ENCODE results near the gene STARD8.
"Not testable (repeated sequence)": the region's sequence is repeated elsewhere in the genome, so short reads cannot be mapped to it uniquely, and the experiment has no call there.

STARD8 gene, protein sequence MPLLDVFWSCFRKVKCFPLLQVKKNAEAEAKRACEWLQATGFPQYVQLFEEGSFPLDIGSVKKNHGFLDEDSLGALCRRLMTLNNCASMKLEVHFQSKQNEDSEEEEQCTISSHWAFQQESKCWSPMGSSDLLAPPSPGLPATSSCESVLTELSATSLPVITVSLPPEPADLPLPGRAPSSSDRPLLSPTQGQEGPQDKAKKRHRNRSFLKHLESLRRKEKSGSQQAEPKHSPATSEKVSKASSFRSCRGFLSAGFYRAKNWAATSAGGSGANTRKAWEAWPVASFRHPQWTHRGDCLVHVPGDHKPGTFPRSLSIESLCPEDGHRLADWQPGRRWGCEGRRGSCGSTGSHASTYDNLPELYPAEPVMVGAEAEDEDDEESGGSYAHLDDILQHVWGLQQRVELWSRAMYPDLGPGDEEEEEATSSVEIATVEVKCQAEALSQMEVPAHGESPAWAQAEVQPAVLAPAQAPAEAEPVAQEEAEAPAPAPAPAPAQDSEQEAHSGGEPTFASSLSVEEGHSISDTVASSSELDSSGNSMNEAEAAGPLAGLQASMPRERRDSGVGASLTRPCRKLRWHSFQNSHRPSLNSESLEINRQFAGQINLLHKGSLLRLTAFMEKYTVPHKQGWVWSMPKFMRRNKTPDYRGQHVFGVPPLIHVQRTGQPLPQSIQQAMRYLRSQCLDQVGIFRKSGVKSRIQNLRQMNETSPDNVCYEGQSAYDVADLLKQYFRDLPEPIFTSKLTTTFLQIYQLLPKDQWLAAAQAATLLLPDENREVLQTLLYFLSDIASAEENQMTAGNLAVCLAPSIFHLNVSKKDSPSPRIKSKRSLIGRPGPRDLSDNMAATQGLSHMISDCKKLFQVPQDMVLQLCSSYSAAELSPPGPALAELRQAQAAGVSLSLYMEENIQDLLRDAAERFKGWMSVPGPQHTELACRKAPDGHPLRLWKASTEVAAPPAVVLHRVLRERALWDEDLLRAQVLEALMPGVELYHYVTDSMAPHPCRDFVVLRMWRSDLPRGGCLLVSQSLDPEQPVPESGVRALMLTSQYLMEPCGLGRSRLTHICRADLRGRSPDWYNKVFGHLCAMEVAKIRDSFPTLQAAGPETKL

DNA sequence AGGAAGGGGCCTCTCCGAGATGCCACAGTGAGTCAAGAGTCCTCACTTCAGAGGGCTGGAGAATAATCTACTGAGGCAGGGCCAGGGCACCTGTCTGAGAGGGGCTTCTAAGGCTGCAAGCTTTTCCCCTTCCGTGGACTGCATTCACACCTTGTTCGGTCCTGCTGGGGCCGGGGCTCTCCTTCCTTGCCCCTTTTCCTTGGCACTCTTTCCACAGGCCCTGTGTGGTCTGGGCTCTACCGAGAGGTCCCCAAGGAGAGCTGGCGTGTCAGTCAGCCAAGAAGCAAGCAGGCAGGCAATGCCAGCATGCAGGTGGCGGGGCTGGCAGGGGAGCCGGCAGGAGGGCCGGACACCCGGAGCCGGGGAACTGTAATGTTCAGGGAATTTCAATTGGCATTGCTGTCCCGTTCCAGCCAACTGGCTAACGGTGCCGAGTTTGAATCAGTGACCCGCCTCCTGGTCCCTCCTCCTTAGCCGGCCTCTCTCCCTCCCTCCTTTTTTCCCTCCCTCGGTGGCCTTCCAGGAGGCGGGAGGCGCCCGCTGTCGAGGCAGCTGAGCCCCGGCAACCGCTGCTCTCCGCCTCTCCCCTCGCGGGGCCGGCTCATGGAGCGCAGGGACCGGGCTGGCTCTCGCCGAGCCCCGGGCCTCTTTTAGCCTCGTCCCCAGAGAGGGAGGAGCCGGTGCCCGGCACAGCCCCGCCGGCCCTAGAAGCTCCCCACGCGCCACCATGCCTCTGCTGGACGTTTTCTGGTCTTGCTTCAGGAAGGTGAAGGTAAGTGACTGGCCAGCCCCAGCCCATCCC lies at the start of gene STARD8:
Gene STARD8 (plus strand): TSS at position 511 of the 802 bp plus-strand sequence. CDS start 217 bp downstream, at position 728.
- FAIRE-seq, result no peak
- no peak for DNase-seq (ENCODE audit: insufficient read length, low spot score)

DNA sequence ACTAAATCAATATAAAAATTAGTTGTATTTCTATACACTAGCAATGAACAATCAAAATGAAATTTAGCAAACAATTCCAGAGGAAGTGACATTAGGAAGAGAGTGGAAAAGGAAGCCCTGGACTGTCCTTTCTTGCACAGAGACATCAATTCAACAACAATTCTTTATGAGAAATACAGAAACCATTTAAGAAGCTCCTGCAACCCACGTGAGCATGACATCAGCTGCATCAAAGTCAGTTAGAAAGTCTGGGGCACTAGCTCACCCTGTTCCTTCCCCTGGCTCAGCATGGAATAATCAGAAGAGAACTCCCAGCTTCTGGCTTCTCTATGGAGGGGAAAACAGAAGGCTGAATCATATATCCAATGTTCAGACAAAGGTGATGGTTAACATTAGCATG lies 48.6 kb upstream of the STARD8 start:
- DNase-seq (ENCODE audit: insufficient read length, low spot score), result no peak
- no peak for FAIRE-seq

DNA sequence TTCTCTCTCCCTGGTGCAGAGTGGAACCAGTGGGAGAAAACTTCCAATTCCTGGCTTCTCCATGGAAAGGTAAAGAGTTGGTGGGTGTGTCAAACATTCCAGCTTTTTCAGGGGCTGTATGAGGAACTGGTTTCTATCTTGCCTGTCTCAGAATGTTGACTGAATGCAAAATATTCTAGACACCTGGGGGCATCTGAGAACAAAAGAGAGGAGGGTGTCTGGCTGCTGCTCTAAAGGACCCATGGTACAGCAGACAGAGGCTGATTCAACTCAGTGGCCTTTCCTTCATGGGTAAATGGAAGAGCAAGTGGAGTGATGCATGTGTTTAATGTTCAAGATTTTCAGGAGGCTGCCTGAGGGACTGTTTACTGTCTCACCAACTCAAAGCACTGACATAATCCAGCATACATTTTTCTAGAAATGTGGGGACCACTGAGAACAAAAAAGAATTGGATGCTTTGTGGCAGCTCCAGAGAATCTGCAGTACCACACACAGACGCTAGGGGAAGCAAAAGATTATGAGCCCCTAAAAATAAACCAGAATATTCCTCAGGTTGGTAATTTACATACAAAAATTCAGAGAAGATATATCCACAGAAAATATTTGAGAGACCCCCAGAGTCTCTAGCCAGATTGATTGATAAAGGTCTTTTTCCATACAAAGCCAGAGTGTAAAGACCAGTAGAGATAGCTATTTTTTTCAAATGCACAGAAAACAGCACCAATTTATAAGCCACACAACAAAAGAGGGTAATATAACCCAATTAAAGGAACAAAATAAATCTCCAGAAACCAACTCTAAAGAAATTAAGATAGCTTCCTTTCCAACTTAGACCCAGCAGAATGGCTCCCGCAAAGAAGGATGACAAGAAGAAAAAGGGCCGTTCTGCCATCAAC lies 48.0 kb upstream of the STARD8 start:
- DNase-seq (ENCODE audit: insufficient read length, low spot score), result no peak
- FAIRE-seq, result no peak

DNA sequence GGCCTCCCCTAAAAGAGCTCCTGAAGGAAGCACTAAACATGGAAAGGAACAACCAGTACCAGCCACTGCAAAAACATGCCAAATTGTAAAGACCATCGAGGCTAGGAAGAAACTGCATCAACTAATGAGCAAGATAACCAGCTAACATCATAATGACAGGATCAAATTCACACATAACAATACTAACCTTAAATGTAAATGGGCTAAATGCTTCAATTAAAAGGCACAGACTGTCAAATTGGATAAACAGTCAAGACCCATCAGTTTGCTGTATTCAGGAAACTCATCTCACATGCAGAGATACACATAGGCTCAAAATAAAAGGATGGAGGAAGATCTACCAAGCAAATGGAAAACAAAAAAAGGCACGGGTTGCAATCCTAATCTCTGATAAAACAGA lies 43.2 kb upstream of the STARD8 start:
- FAIRE-seq; DNase-seq (ENCODE audit: insufficient read length, low spot score): not testable (repeated sequence)

DNA sequence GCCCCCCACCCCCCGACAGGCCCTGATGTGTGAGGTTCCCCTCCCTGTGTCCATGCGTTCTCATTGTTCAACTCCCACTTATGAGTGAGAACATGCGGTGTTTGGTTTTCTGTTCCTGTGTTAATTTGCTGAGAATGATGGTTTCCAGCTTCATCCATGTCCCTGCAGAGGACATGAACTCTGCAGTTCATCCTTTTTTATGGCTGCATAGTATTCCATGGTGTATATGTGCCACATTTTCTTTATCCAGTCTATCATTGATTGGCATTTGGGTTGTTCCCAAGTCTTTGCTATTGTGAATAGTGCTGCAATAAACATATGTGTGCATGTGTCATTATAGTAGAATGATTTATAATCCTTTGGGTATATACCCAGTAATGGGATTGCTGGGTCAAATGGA lies 32.7 kb upstream of the STARD8 start:
- not testable (repeated sequence) for DNase-seq (ENCODE audit: insufficient read length, low spot score); FAIRE-seq

DNA sequence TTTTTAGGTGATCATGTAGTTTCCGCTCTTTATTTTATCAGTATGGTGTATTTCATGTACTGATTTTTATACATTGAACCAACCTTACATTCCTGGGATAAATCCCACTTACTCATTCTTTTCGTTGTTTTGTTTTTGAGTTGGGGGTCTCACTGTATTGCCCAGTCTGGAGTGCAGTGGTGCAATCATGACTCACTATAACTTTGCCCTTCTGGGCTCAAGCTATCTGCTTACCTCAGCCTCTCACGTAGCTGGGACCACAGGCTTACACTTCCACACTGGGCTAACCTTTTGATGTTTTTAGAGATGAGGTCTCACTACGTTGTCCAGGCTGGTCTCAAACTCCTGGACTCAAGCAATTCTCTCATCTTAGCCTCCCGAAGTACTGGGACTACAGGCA lies 19.5 kb upstream of the STARD8 start:
- FAIRE-seq (no peak), DNase-seq (ENCODE audit: insufficient read length, low spot score) (no peak)

DNA sequence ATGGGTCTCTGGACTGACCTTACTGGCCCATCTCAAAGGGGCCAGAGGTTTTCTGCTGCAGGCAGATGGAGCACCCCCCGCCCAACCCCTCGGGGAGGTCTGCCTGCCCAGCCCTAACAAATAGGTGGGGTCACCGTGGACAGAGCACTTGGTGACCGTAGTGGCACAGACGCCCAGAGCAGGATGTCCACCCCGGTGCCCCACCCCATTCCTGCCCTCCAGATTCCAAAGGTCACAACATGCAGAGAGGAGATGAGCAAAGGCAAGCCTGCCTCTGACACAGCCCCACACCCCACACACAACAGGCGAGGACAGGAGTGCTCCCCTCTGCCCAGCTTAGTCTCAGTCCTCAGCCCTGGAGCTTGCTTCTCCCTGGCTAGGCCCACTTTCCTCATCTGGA lies 17.5 kb upstream of the STARD8 start:
- FAIRE-seq; DNase-seq (ENCODE audit: insufficient read length, low spot score): not testable (repeated sequence)

DNA sequence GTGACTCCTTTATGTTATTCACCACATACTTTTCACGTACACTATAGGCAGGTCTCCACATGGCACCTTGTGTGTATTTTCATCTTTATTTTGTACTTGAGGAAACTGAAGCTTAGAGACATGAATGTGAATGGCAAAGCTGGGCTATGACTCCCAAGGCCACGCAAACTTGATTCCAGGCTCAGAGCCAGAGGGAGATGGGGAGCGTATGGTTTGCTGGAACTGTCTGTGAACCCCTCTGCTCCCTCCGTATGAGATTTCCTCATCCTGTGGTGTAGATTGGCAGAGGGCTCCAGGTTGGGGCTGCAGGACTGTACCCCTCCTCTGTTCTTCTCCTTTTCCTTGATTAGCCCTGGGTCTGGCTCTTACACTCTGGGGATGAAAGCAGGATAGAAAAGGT lies 16.1 kb upstream of the STARD8 start:
- no peak for FAIRE-seq

DNA sequence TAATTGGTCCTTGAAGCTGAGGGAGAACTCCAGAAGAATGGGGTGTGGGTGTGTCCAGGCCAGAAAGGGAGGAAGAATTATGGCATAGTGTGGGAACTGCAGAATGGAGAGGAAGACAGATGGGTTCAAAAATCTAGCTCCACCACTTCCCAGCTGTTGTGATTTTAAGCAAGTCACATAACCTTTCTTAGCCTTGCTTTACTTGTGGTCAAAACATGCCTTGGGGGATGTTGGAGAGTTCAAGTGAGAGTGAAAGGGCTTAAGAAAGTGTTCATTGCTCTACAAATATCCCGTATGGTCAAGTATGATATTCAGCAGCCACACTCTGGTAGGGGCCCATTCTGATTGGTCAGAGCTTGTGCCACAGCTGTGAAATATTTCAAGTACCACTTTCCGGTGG lies 15.0 kb upstream of the STARD8 start:
- FAIRE-seq, result no peak
- no peak for DNase-seq (ENCODE audit: insufficient read length, low spot score)

More for the DNA sequence above, 16.1 kb upstream of the STARD8 start:
- DNase-seq (ENCODE audit: insufficient read length, low spot score), result no peak

DNA sequence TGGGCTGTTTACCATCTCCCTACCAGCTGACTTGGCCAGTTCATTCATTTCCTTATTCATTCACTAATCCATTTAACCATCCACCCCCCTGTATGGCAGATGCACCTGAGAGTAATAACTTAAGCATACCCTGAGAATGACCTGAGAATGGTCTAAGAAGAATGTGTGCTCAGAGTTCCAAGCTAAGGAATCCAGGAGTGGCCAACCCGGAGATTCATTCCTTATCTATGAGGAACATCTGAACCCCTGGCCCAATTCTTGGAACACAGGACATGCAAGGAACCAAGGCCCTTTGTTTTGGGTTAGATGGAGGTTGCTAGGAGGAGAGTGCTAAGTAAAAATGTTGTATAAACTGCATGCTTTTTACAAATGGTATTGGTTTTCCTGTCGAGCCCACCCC lies 13.5 kb upstream of the STARD8 start:
- FAIRE-seq, result no peak
- no peak for DNase-seq (ENCODE audit: insufficient read length, low spot score)

DNA sequence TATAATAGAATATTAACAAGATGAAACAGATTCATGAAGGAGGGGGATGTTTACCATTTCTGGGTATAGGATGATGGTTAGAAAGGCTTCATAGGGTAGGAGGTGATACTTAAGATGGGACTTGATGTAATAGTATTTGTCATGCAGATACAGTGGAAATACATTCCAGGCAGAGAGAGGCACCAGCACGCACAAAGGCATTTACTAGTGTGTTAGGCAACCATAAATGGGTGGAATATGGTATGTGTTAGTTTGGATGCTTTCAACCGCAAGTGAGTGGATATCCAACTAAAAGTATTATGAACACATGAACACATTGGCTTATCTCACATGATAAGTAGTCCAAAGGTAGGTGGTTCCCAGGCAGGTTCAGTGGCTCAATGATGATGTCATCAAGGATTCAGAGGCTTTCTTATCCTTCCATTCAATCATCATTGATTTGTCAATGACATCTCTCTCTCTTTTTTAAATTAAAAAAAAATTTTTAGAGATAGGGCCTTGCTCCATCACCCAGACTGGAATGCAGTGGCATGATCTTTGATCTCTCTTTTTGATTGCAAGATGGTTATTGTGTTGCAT lies 12.7 kb upstream of the STARD8 start:
- no peak for FAIRE-seq
- DNase-seq (ENCODE audit: insufficient read length, low spot score), result no peak

DNA sequence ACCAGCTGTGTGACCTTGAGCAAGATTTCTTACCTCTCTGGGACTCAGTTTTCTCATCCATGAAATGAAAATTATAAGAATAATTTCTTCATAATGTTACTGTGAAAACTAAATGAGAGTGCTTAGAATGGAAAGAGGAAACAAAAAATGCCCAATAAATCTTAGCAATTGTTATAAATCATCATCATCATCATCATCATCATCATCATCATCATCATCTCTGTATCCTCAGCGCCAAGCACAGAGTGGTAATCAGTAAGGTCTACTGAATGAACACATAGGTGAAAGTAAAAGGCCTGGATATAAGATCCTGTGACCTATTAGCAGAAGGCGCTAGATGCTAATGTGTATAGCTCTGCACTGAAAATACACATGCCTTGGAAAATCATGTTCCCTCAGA lies 6.8 kb upstream of the STARD8 start:
- DNase-seq (ENCODE audit: insufficient read length, low spot score), result no peak
- no peak for FAIRE-seq

DNA sequence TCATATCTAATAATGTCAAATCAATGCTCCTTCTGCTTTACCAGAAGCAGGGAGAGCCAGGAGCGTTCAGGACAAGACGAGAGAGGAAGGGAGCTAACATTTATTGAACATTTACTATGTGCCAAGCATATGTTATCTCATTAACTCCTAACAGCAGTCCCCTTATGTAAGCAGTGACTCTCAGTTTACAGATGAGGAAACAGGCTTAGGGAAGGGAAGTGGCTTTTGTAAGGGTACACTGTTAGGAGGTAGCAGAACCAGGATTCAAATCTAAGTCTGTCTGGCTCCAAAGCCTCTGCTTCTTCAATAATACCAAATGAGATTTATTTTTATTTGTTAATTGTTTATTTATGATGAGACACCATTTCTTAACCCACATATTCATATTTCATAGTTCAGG lies 2.6 kb upstream of the STARD8 start:
- DNase-seq (ENCODE audit: insufficient read length, low spot score) (no peak), FAIRE-seq (no peak)

DNA sequence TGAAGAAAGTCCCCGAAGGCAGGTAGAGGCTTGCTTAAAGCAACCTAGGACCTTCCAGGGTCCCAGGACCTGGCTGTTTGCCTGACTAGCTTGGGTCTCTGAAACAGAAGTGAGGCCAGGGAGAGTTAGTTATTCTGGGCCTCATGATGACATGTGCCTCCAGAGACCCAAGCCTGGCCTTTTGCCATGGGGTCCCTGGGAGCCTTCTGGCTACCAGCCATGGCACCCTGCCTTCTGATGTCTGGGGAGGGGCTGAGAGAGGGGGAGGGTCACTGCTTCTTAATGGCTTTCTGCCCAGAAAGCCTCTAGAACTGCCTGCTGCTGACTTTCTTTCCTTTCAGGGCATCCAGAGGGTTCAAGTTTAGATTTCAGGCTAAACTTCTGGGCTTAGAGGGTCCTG lies 1.0 kb upstream of the STARD8 start:
- DNase-seq (ENCODE audit: insufficient read length, low spot score) (no peak), FAIRE-seq (no peak)

DNA sequence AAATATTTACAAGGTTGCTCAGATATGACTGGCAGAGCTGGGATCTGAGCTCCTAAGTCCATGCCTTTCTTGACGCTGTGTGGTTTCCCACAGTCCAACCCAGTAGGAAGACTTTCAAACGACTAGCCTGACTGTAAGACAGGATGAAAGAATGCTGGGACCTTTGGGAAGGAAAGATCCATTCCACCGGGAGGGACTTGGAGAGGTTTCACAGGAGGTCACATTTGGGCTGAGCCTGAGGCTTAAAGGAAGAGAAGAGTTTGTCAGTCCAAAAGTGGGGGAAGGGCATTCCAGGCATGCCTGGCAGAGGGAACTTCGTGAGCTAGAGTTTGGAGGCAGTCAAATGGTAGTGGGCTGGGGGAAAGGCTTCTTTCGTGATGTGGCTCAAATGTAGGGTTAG lies 1.5 kb downstream of the STARD8 start:
- DNase-seq (ENCODE audit: insufficient read length, low spot score) (no peak), FAIRE-seq (no peak)

DNA sequence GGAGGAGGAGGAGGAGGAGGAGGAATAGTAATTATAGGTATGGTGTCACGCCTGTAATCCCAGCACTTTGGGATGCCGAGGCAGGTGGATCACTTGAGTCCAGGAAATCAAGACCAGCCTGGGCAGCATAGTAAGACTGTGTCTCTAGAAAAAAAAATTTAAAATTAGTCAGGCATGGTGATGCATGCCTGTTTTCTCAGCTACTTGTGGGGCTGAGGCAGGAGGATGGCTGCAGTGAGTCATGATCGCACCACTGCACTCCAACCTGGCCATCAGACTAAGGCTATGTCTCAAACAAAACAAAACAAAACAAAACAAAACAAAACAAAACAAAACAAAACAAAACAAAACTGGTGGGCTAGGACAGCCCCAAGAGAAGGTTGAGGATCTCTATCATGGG lies 3.0 kb downstream of the STARD8 start:
- FAIRE-seq (no peak), DNase-seq (ENCODE audit: insufficient read length, low spot score) (no peak)

DNA sequence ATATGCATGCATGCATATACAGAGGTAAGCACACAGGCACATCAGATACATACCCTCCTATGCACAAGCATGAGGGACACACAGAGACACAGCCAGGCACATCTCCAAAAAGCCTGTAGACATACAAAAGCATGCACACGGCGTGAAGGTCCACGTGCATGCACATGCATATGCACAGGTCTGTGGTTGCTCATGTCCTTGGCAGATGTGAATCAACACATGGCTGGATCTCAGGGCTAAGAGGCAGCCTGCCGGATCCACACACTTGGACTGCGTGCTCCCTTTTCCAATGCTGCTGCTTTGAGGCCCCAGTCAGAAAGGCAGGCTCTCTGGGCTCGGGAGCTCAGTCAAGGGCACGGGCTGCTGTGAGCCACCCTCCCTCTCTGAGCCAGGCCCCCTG lies 3.6 kb downstream of the STARD8 start:
- FAIRE-seq (no peak), DNase-seq (ENCODE audit: insufficient read length, low spot score) (no peak)

DNA sequence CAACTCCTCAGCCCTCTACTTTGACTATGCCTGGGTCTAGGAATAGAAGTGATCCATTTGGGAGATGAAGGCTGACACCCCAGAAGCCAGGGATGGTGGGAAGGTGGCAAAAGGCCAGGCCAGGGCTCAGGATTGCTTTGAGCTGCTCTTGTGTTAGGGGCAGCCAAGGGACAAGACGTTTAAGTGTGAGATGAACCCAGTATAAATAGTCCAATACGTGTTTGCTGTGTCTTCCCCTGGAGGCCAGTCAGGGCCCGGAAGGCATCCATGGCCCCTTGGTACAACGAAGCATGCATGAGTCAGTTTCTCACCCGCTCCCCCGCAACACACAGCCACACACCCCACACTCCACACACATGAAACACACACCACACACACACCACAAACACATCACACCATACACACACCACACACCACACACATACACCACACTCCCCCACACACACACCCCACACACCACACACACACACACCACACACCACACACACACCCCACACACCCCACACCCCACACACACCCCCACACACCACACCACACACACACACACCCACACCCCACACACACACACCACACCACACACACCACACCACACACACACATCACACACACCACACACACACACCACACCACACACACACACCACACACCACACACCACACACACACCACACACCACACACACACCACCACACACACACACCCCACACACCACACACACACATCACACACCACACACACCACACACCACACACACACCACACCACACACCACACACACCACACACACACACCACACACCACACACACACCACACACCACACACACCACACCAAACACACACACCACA lies 5.1 kb downstream of the STARD8 start:
- DNase-seq (ENCODE audit: insufficient read length, low spot score) (no peak), FAIRE-seq (peak; percentile 93)
